NCI-H2107 treated with DMSO at 0.1 percent for 48 hours (cell line): Measurements from ENCODE around the gene PROCA1.
"Not testable (repeated sequence)": the region's sequence is repeated elsewhere in the genome, so short reads cannot be mapped to it uniquely, and the experiment has no call there.

Source experiments
- DNase-seq: peaks from one replicate; lab custom pipeline; 2025; ENCODE audit not compliant: unreplicated experiment; lab: John Stamatoyannopoulos, UW

Gene PROCA1

DNA sequence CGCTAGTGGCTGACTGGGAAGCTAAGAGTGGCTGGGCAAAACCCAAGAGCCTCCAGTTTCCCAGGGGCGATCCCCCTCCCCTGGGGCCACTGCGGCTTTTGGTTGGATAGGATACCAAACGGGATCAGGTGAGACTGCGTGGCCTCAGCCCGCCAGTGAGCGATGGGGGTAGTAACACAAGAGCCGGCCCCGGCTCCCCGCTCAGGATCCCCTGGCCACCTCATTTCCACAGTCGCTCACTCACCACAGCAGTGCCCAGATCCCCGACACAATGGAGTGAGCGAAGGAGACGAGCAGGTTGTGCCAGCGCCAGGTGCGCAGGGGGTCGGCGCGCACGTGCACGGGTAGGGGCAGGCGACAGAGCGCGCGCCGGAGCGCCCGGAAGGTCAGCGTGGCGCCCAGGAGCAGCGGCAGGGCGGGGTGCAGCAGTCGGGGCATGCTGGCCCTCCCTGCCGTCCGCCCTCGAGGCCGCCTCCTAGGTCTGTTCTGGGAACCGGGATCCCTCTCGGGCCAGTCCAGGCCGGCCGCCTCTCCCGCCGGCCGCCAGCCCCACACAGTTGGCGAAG, 14.1 kb upstream of the PROCA1 start:
- peak; percentile 76 for DNase-seq

- peak; percentile 55 for DNase-seq
Observed at GRCh38 chr17:28725166-28725659, 13.5 kb upstream of the PROCA1 start.

DNA sequence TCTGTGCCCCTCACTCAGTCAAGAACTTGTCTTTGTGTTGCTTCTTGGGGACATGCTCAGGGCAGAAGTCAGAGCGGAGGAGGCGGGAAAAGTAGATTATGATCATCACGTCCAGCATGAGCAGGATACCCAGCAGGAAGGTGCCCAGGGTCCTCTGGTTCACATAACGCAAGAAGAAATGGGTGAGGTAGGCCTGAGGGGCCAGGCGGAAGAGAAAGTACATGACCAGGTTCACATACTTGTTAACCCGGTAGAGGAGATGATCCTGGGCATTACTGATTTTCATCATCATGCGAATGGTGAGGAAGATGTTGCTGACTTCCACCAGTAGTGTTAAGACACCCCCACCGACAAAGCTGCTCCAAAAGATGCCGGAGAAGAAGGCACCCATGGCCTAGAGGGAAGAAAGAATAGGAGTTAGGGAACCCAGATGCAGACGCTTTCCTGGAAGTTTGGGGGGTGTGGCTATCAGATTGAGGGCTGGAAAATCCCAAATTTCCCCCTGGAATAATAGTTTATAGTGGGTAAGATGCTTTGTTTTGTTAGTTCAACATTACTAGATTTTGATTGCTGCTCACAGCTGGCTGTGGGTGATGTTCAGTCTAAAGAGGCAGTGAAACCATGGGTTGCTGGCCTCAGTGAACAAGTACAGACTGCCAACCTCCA, 12.9 kb upstream of the PROCA1 start:
- no peak for DNase-seq

DNA sequence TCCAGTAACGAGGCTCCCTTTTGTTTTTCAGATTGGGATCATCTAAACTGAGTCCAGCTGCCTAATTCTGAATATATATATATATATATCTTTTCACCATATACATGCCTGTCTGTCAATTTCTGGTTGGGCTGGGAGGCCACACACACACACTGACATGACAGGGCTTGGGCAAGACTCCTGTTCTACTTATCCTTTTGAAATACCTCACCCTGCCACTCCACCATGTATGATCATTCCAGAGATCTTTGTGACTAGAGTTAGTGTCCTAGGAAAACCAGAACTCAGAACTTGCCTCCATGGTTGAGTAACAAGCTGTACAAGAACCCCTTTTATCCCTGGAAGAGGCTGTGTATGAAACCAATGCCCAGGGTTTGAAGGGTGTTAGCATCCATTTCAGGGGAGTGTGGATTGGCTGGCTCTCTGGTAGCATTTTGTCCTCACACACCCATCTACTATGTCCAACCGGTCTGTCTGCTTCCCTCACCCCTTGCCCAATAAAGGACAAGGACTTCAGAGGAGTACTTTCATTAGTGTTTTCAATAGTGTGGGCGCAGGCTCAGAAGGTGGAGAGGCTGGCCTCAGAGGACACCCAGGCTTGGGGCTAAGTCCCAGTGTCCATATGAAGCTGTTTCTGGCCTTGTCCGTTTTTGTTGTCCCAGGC, 12.3 kb upstream of the PROCA1 start:
- not testable (repeated sequence) for DNase-seq

DNA sequence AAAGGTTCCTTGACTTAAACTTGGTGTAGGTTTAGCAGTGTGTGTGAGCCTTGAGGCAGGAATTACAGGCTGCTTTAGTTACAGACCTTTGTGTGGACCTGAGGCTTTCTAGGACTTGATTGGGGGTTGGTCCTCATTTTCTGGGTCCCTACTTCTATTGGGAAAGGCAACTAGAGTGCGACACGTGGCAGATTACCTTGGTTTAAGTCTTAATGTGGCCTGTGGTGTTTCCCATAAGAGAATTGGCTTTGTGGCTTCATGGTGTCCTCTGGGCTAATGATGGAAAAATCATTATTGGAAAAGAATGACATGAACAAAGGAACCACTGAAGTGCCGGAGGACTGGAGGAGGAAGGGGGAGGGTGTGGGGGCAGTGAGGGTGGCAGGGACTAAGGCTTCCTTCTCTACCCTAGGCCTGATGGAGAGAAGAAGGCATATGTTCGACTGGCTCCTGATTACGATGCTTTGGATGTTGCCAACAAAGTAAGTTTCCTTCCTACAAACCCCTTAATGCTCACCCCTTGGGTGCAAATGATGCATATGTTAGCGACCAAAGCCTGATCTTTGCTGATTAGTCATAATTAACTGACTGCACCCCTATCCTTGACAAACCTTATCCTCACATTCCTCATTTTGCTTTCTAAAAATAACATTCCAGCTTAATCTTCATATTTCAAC, 11.6 kb upstream of the PROCA1 start:
- DNase-seq: no peak

DNA sequence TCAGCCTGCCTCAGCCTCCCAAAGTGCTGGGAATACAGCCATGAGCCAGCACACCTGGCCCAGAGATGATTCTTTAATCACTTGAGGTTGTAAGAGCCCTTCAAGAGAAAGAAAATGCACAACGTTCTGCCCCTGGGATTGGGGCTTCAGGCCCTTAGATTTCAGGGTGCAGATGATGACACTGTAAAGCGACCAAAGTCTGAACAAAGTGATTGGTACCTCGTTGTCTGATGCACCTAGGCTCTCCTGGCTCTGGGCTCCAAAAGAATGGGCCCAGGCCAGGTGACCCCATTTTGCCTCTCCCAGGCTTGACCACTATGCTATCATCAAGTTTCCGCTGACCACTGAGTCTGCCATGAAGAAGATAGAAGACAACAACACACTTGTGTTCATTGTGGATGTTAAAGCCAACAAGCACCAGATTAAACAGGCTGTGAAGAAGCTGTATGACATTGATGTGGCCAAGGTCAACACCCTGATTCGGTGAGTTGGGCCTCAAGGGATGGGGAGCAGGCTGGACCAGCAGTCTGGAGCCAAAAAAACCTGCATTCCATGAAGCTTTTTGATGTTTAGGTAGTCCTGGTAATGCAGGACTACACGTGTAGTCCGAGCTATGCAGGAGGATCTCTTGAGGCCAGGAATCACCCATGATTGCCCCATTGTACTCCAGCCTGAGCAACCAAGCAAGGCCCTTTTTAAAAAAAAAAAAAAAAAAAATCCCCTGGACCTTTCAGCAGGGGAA, 10.9 kb upstream of the PROCA1 start:
- no peak for DNase-seq

DNA sequence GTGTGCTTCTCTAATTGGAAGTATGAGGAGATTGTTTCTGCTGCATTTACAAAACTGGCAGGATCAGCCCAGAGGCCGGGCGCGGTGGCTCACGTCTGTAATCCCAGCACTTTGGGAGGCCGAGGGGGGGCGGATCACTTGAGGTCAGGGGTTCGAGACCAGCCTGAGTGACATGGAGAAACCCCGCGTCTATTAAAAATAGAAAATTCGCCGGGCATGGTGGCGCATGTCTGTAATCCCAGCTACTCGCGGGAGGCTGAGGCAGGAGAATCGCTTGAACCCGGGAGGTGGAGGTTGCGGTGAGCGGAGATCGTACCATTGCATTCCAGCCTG, 9.3 kb upstream of the PROCA1 start:
- not testable (repeated sequence) for DNase-seq

- DNase-seq: no peak
Observed at GRCh38 chr17:28720247-28720996, 8.7 kb upstream of the PROCA1 start.

DNA sequence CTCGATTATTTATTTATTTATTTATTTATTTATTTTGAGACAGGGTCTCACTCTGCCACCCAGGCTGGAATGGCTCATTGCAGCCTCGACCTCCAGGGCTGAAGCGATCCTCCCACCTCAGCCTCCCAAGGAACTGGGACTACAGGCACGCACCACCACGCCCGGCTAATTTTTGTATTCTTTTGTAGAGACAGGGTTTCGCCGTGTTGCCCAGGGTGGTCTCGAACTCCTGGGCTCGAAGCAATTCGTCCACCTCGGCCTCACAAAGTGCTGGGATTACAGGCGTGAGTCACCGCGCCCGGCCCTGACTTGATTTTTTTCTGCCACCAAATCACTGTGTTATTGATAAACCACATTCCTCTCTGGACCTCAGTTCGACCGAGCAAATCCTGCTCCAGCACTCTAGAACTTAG, 7.3 kb upstream of the PROCA1 start:
- DNase-seq: no peak

DNA sequence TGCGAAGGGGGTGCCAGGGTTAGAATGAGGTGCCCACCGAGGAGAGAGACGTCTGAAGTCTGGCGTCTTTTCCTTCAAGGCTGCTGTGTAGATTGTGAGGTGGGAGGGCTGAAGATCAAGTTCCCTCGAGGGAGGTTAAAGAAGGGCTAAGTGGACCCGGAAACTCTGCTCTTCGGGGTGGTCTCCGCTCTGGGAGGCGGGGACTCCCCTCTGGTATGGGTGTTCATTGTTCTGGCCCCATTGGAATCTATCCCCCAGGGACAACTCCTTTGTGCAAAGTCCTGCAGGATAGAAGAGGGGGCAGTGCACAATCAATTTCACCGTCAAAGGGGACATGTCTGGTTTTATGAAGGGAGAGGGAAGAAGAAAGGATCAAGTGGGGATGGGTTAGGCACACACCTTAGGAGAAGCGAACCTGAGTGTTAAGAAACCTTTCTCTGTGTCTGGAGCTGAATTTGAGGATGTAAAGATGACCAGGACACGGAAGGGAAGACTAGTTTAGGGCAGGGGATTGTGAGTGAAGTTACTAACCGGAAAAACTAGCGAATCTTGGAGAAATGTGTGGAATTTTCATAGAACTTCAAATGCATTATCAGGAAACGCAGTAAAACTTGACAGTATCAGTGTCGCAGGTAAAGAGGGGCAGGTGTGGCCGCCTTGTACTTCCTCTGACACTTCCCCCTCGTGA, 6.8 kb upstream of the PROCA1 start:
- no peak for DNase-seq

- DNase-seq: no peak
Observed at GRCh38 chr17:28717578-28718332, 6.1 kb upstream of the PROCA1 start, which contains the start of gene RAB34. RAB34 (minus strand) TSS chr17:28717868; CDS start chr17:28717266, 602 bp downstream.

DNA sequence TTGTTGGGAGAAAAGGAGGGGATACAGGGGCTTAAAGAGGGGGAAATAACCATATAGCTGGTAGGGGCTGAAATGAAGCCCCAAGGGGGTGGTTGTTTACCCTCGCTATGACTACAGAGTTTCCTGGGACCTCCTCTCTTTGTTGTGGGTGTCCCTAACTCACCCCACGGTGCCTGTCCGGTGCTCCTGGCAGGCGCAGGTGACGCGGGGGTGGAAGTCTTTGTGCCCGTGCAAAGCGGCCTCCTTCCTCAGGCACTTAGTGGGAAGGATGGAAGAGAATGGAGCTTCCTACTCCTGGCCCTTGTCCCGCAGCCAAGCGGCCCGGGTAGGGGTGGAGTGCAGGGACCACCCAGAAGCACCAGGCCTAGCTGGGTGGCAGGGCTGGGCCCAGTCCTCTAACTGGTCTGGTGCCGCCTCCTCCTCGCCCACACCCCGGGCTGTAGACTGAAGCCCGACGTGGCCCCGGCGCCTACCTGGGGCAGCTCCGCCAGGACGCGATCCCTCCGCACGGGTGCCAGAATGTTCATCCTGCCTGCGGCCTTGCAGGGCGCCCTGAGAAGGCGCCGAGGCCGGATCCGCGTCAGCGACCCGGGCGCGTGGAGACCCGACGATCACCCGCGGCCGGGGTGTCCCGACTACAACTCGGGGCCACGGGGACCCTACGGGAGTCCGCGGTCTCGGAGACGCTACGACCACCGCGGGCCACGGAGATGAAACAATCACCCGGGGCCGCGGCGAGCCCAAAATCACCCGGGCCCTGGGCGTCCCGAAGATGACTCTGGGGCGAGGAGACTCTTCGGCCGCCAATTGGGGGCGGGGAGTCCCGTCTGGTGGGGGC, 5.3 kb upstream of the PROCA1 start:
- DNase-seq: no peak

DNA sequence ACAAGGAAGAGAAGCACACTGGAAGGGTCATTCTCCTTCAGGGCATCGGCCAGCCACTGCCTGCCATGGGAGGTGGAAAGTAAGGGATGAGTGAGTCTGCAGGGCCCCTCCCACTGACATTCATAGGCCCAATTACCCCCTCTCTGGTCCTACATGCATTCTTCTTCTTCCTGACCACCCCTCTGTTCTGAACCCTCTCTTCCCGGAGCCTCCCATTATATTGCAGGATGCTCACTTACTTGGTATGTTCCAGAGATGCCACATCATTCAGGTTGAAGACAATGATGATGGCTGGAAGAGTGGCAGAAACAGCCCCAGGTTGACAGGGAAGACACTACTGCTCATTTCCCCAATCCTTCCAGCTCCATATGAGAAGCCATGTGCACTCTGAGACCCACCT, 3.5 kb upstream of the PROCA1 start:
- no peak for DNase-seq

- no peak for DNase-seq
Observed at GRCh38 chr17:28714281-28714680, 2.6 kb upstream of the PROCA1 start.

- DNase-seq: no peak
Observed at GRCh38 chr17:28712705-28713415, 1.2 kb upstream of the PROCA1 start.

GRCh38 chr17:28712032-28712704, 480 bp upstream of the PROCA1 start:
- no peak for DNase-seq
